ENCODE results near the gene GLYATL3.
"Not testable (repeated sequence)": the region's sequence is repeated elsewhere in the genome, so short reads cannot be mapped to it uniquely, and the experiment has no call there.

The GLYATL3 gene

GRCh38 chr6:49499623-49500022, at the start of gene GLYATL3:
TSS of gene GLYATL3 (plus strand) at chr6:49499923. CDS start at chr6:49511991, 12,068 bp downstream.
- no peak for DNase-seq (ENCODE audit: low read depth)

GRCh38 chr6:49453221-49453620, 46.5 kb upstream of the GLYATL3 start:
- no peak for DNase-seq (ENCODE audit: low read depth)

DNA sequence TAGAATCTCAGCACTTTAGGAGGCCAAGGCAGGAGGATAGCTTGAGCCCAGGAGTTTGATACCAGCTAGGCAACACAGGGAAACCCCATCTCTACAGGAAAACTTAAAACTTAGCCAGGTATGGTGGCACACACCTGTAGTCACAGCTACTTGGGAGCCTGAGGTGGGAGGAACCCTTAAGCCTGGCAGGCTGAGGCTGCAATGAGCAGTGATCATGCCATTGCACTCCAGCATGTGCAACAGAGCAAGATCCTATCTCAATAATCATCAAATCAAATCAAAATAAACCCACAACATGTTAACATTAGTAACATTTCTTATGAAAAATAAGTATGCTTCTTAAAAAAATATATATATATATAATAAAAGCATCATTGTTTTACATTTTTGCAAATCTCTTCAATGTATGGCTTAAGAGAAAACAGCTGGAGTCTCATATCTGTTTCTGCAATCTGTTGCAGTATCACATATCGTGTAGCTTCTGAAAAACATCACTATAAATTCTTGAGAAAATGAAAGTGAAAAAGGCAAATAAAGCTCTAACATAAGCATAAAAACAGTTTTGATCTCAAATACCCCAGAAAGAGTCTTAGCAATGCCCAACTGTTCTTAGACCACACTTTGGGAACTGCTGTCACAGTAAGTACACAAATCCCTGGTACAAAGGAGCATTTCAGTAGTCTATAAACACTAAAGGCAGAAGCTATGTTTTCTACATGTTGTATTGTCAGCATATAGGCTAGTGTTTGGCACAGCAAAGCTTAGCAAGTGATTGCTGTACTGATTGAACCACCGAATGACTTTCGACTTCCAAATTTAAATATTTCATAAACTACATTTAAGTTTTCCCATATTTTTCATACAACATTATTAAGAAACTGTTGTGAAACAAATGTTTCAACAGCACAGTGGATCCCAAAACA, 44.7 kb upstream of the GLYATL3 start:
- DNase-seq (ENCODE audit: low read depth) = no peak

DNA sequence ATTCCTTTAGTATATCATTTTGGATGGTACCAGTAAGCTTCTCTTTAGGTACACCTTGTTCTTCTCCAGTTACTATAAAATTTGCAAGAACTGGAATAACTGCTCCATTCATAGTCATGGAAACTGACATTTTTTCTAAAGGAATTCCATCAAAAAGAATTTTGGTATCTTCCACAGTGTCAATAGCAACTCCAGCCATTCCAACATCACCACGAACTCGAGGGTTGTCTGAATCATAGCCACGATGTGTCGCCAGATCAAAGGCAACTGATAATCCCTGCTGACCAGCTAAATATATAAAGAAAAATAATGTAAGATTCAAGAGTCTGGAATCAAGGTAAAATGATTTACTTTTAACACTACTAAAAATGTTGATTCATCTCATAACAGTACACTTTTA, 42.0 kb upstream of the GLYATL3 start:
- no peak for DNase-seq (ENCODE audit: low read depth)

DNA sequence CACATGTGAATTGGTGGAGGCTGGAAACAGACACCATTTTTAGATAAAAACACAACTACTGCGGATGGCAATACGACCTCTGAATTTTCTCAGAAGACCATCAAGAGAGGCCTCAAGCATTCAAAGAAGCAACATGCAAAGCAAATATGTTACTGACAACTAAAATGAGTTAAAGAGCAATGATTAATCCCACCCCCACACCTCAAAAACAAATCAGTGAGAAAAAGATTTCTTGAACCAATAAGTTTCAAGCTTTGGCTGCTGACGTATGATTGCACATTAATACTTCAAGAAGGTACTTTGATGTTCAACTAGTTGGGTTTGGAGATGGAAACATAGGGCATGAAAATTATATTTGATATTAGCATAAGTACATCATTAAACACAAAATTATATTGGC, 37.7 kb upstream of the GLYATL3 start:
- DNase-seq (ENCODE audit: low read depth) = no peak

- no peak for DNase-seq (ENCODE audit: low read depth)
These were observed 37.2 kb upstream of the GLYATL3 start for GRCh38 chr6:49462599-49462926.

GRCh38 chr6:49462927-49463611, 36.7 kb upstream of the GLYATL3 start, which contains the start of the genes CENPQ and MMUT:
TSS of gene CENPQ (plus strand) at chr6:49463370. CDS start at chr6:49470177, 6,807 bp downstream.
TSS of gene MMUT (minus strand) at chr6:49463253. CDS start at chr6:49459466, 3,787 bp downstream.
- DNase-seq (ENCODE audit: low read depth) = peak; percentile 72

GRCh38 chr6:49463612-49463967, 36.1 kb upstream of the GLYATL3 start:
- DNase-seq (ENCODE audit: low read depth) = no peak

DNA sequence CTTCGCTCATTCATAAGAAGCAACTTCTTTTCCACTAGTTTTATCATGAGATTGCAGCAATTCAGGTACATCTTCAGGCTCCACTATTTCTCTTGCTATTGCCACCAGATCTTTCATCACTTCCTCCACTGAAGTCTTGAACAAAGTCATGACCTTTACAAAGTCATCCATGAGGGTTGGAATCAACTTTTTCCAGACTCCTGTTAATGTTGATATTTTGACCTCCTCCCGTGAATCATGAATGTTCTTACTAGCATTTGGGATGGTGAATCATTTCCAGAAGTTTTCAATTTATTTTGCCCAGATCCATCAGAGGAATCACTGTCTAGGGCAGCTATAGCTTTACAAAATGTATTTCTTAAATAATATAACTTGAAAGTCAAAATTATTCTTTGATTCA, 35.0 kb upstream of the GLYATL3 start:
- DNase-seq (ENCODE audit: low read depth) = no peak

GRCh38 chr6:49468042-49468441, 31.7 kb upstream of the GLYATL3 start:
- no peak for DNase-seq (ENCODE audit: low read depth)

- not testable (repeated sequence) for DNase-seq (ENCODE audit: low read depth)
These were observed 23.2 kb upstream of the GLYATL3 start for GRCh38 chr6:49476564-49476963.

DNA sequence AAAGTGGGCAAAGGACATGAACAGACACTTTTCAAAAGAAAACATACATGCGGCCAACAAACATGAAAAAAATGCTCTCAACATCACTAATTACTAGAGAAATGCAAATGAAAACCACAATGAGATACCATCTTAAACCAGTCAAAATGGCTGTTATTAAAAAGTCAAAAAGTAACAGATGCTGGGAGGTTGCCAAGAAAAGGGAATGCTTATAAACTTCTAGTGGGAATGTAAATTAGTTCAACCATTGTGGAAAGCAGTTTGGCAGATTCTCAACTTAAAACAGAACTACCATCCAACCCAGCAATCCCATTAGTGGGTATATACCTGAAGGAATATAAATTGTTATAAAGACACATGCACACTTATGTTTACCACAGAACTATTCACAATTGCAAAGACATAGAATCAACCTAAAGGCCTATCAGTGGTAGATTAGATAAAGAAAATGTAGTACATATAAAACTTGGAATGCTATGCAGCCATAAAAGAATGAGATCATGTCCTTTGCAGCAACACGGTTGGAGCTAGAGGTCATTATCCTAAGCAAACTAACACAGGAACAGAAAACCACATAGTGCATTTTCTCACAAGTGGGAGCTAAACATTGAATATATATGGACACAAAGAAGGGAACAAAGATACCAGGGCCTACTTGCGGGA, 20.3 kb upstream of the GLYATL3 start:
- DNase-seq (ENCODE audit: low read depth) = no peak

DNA sequence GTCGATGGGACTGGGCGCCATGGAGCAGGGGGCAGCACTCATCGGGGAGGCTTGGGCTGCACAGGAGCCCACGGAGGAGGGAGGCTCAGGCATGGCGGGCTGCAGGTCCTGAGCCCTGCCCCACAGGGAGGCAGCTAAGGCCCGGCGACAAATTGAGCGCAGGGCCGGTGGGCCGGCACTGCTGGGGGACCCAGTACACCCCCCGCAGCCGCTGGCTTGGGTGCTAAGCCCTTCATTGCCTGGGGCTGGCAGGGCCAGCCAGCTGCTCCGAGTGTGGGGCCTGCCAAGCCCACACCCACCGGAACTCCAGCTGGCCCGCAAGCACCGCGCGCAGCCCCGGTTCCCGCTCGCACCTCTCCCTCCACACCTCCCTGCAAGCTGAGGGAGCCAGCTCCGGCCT, 17.9 kb upstream of the GLYATL3 start:
- not testable (repeated sequence) for DNase-seq (ENCODE audit: low read depth)

GRCh38 chr6:49483380-49483779, 16.3 kb upstream of the GLYATL3 start:
- not testable (repeated sequence) for DNase-seq (ENCODE audit: low read depth)

DNA sequence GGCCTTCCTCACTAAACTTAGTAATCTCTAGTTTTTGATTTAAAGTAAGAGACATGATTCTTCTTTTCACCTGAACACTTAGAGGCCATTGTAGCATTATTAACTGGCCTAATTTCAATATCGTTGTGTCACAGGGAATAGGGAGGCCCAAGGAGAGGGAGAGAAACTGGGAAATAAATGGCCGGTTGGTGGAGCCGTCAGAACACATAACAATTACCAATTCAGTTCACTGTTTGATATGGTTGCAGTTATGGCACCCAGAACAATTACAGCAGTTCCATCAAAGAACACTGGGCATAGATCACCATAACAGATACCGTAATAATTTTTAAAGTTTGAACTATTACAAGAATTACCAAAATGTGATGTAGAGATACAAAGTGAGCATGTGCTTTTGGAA, 9.1 kb upstream of the GLYATL3 start:
- no peak for DNase-seq (ENCODE audit: low read depth)

- no peak for DNase-seq (ENCODE audit: low read depth)
These were observed 2.4 kb upstream of the GLYATL3 start for GRCh38 chr6:49497304-49497703.

DNA sequence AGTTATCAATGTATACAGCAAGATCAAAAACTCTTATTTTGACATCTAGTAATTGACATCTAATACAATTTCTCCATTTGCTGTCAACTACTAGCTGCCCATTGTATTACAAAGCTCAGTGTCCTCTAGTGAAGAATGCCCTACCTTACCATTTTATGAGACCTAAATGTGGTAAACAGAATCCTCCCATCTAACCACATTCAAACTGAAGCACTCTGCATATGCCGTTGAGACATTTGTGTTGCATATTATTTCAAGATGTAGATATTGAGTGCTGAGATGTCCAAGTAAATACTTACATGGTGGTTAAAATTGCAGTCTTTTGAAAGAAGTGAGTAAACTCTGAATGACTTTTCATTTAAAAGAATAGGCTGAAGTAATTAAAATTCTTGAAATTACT, 597 bp upstream of the GLYATL3 start:
- no peak for DNase-seq (ENCODE audit: low read depth)

GRCh38 chr6:49504666-49505065, 4.9 kb downstream of the GLYATL3 start:
- no peak for DNase-seq (ENCODE audit: low read depth)

GRCh38 chr6:49506569-49507111, 6.9 kb downstream of the GLYATL3 start:
- DNase-seq (ENCODE audit: low read depth) = no peak

DNA sequence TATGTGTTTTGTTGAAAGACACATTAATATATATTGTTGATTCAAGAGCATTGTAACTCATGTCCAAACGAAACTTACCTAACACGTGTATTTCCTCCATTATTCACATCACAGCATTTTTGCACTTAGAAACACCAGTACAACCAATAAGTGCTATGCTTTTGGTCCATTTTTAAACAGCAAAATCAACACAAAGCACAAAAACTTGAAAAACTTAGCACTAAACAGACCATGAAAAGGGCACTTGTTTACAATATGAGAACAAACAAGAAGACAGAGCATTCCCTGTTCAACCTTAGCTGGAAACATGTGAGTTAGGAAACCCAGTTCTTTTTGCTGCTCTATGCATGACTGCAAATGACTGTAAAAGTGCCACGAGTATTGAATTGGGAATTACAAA, 9.6 kb downstream of the GLYATL3 start:
- no peak for DNase-seq (ENCODE audit: low read depth)

- DNase-seq (ENCODE audit: low read depth) = no peak
These were observed 13.6 kb downstream of the GLYATL3 start for GRCh38 chr6:49513153-49513989.

Measured in stimulated activated CD8-positive, alpha-beta memory T cell treated with anti-CD3 and anti-CD28 coated beads, Interleukin-7, amount 100 ng/mL, for 24 hours (primary cell).